Measurements from ENCODE around the gene PDXK.

DNA sequence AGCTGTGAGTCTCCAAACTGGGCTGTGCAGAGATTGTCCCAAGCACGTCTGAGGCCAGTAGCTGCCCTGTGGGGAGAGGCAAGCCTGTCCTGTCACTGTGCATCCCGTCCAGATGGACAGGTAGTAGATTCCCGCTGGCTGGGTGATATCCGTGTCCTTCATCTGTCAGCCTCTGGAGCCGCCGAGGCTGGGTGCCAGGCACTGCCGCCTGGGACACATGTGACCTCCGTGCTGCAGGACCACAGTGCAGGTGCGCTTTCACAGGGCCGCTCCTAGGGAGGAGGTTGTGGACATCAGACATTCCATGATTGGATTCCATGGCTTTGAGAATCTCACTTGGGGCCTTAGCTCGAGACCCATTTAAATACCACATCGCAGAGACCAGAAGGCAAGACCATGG, 4.7 kb downstream of the PDXK start:
- no peak for TF ChIP-seq CTCF (IDR thresholded peaks at IDR 0.05; ENCODE audit: low read length)
- no peak for TF ChIP-seq EZH2 (IDR thresholded peaks at IDR 0.05; ENCODE audit: borderline replicate concordance, low read length)
